SU-DHL-6 (cell line): ENCODE results near the gene GANAB.

ENCODE experiments used
- H2AFZ ChIP-seq: fragments of 200-600 bp; sonication (generic); 2 replicates; pipeline ENCODE4 v1.6.1; 2014; ENCODE audit warnings: low read depth, mild to moderate bottlenecking, moderate library complexity, mixed read lengths, antibody characterized with exemption, low read length; ENCODE audit not compliant: severe bottlenecking
- H3F3A ChIP-seq: fragments of 200-600 bp; shearing (Covaris generic); 2 replicates; pipeline ENCODE4 v1.6.0; 2016; ENCODE audit warnings: antibody characterized with exemption, mild to moderate bottlenecking; ENCODE audit not compliant: insufficient read depth
- H3K27ac ChIP-seq: fragments of 200-600 bp; sonication (generic); 2 replicates; pipeline ENCODE4 v1.5.1; 2016; ENCODE audit warnings: low read depth, mild to moderate bottlenecking, low read length, moderate library complexity, mixed read lengths
- H3K27me3 ChIP-seq: fragments of 200-600 bp; sonication (generic), shearing (Covaris generic); 2 replicates; pipeline ENCODE4 v1.6.0; 2014; ENCODE audit warnings: mild to moderate bottlenecking, low read length
- H3K36me3 ChIP-seq: fragments of 200-600 bp; sonication (generic); 2 replicates; pipeline ENCODE4 v1.6.1; 2014; ENCODE audit warnings: mild to moderate bottlenecking, low read length, mixed read lengths
- H3K4me2 ChIP-seq: fragments of 300-600, 200-600 bp; shearing (Covaris generic), sonication (generic); 2 replicates; pipeline ENCODE4 v1.6.0; 2014; ENCODE audit warnings: low read length, low read depth, mild to moderate bottlenecking; ENCODE audit not compliant: poor library complexity, severe bottlenecking
- H3K4me3 ChIP-seq: fragments of 200-600 bp; sonication (generic); 2 replicates; pipeline ENCODE4 v1.5.1; 2014; ENCODE audit warnings: antibody characterized with exemption, low read length, mild to moderate bottlenecking, mixed read lengths; ENCODE audit not compliant: insufficient read depth, poor library complexity, severe bottlenecking
- H3K79me2 ChIP-seq: fragments of 200-600 bp; sonication (generic); 2 replicates; pipeline ENCODE4 v1.6.1; 2014; ENCODE audit warnings: mild to moderate bottlenecking, low read length, moderate library complexity; ENCODE audit not compliant: insufficient read depth
- H3K9ac ChIP-seq: fragments of 200-600 bp; sonication (generic); 2 replicates; pipeline ENCODE4 v1.7.0; 2014; ENCODE audit warnings: mild to moderate bottlenecking, low read length
- H3K9me2 ChIP-seq: fragments of 200-600 bp; sonication (generic); replicated peaks from 2 replicates; pipeline ENCODE4 v1.6.1; 2014; ENCODE audit warnings: low read length; ENCODE audit not compliant: insufficient read depth
- H3K9me3 ChIP-seq: fragments of 200-600 bp; sonication (generic); 2 replicates; pipeline ENCODE4 v1.6.1; 2014; ENCODE audit warnings: low read length, mixed read lengths; ENCODE audit not compliant: insufficient read depth
- H4K20me1 ChIP-seq: fragments of 200-600 bp; sonication (generic); 2 replicates; pipeline ENCODE4 v1.6.1; 2014; ENCODE audit warnings: low read depth, mild to moderate bottlenecking, antibody characterized with exemption, low read length, moderate library complexity, mixed read lengths
- CTCF ChIP-seq: fragments of 200-600 bp; sonication (generic); IDR thresholded peaks from one replicate; pipeline ENCODE4 v1.5.1; 2017; ENCODE audit warnings: antibody characterized with exemption, mild to moderate bottlenecking, low read length, moderate library complexity; ENCODE audit not compliant: insufficient read depth, poor library complexity, severe bottlenecking
- EZH2phosphoT487 ChIP-seq: fragments of 200-600 bp; sonication (generic), shearing (Covaris generic); conservative IDR thresholded peaks from 2 replicates; pipeline ENCODE4 v1.6.1; 2018; ENCODE audit warnings: mild to moderate bottlenecking, antibody characterized with exemption, low read length, moderate library complexity, mixed read lengths

GANAB gene

DNA sequence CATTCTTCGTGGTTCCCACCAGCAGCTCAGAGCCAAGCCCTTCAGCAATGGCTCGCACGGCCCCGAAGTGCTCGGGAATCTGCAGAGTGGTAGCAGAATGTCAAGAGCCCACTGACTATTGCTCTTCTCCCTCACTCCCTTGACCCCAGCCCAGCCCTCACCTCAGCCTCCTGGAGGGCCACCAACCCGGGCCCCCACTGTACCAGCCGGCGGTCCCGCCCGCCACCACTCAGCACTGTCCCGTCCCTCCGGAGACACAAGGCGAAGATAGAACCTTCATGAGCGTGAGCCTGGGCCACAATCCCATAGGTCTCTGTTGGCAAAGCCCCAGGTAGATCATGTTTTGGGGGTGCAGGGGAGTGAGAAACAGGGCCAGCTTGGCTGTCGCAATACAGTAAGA lies 40.5 kb downstream of the GANAB start:
- Histone ChIP-seq H3K79me2 (peaks cover 7% of the 10 kb centered on the region), H3K4me3 (no peak overlapping the region), H3K27ac (no peak overlapping the region), H2AFZ (no peak overlapping the region), H4K20me1 (no peaks in the 10 kb centered on the region), H3K27me3 (no peaks in the 10 kb centered on the region), H3K9me3 (no peaks in the 10 kb centered on the region), H3K9ac (no peak overlapping the region), H3K4me2 (no peak overlapping the region), H3K9me2 (no peaks in the 10 kb centered on the region), H3K36me3 (no peaks in the 10 kb centered on the region), H3F3A (no peaks in the 10 kb centered on the region)
- no peak for TF ChIP-seq CTCF
- TF ChIP-seq EZH2phosphoT487 = no peak

- Histone ChIP-seq H2AFZ (no peak overlapping the region), H3K27me3 (no peaks in the 10 kb centered on the region), H3F3A (peaks cover under 1% of the 10 kb centered on the region; the same call in 1 of the 2 replicates), H3K27ac (no peak overlapping the region), H3K79me2 (peaks cover 10% of the 10 kb centered on the region), H4K20me1 (no peaks in the 10 kb centered on the region), H3K9me3 (no peaks in the 10 kb centered on the region), H3K9me2 (no peaks in the 10 kb centered on the region), H3K36me3 (no peaks in the 10 kb centered on the region), H3K4me2 (no peak overlapping the region), H3K4me3 (no peak overlapping the region), H3K9ac (no peak overlapping the region)
- TF ChIP-seq CTCF (no peak), EZH2phosphoT487 (no peak)
Measured at GRCh38 chr11:62605467-62605866, 40.9 kb downstream of the GANAB start.

DNA sequence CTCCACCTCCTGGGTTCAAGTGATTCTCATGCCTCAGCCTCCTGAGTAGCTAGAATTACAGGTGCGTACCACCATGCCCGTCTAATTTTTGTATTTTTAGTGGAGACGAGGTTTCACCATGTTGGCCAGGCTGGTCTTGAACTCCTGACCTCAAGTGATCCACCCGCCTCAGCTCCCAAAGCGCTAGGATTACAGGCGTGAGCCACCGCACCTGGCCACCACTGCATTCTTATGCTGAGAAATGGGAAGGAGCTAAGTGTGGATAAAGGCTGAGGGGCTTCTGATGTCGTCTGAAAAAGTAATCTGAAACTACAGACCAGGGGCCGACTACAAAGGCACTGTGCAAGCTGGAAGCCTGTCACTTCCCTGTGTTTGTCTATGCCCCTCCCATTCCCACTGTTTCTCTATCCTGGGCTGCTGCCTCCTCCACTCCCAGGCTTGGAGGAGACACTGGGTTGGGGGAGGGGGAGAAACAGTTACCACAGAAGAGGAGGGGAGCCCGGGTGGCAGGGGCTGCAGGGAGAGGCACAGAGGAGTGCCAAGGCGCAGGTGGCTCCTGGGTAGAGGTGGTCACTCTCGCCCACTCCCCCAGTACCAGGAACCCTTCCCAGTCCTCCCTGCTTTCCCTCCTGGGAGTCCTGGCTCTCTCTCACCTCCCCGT lies 41.8 kb downstream of the GANAB start:
- no peaks in the 10 kb centered on the region for H4K20me1 ChIP-seq
- H3K27ac ChIP-seq = no peak overlapping the region
- no peaks in the 10 kb centered on the region for H3K9me2 ChIP-seq
- no peak overlapping the region for H3K4me3 ChIP-seq
- H3K4me2 ChIP-seq = no peak overlapping the region
- peaks cover 8% of the 10 kb centered on the region for H3F3A ChIP-seq
- H3K9me3 ChIP-seq = no peaks in the 10 kb centered on the region
- H2AFZ ChIP-seq = no peak overlapping the region
- no peak overlapping the region for H3K9ac ChIP-seq
- H3K36me3 ChIP-seq = peaks cover 7% of the 10 kb centered on the region; the same call in 1 of the 2 replicates
- peaks cover 19% of the 10 kb centered on the region for H3K79me2 ChIP-seq
- TF ChIP-seq EZH2phosphoT487 = no peak
- TF ChIP-seq CTCF = no peak
- no peaks in the 10 kb centered on the region for H3K27me3 ChIP-seq
